SK-N-MC (cell line): ENCODE data around the gene NAA10.

Source experiments
- DNase-seq: peaks from one replicate; pipeline ENCODE4 v3.0.0-alpha.2; 2011; ENCODE audit warnings: low read depth, low spot score
- H3K27ac ChIP-seq: fragments of 200-600 bp; sonication (generic); 2 replicates; pipeline ENCODE4 v1.5.1; 2016; ENCODE audit warnings: mixed run types
- H3K36me3 ChIP-seq: fragments of 200-600 bp; sonication (generic); 2 replicates; pipeline ENCODE4 v1.6.1; 2017; ENCODE audit warnings: antibody characterized with exemption, low read length, mixed read lengths; ENCODE audit not compliant: insufficient read depth
- H3K4me3 ChIP-seq: fragments of 200-600 bp; sonication (generic); 2 replicates; pipeline ENCODE4 v1.5.1; 2016
- H3K9ac ChIP-seq: fragments of 200-600 bp; sonication (generic); 2 replicates; pipeline ENCODE4 v1.8.0; 2017; ENCODE audit warnings: mixed run types, mixed read lengths; ENCODE audit not compliant: insufficient read length
- H3K9me3 ChIP-seq: fragments of 200-600 bp; sonication (generic); 2 replicates; pipeline ENCODE4 v1.6.1; 2017; ENCODE audit warnings: low read depth, mild to moderate bottlenecking, antibody characterized with exemption, low read length, moderate library complexity, mixed read lengths
- EZH2 ChIP-seq: fragments of 200-600 bp; sonication (generic); IDR thresholded peaks from one replicate; pipeline ENCODE4 v1.6.1; 2017; ENCODE audit warnings: antibody characterized with exemption
- FOXP2 ChIP-seq: optimal IDR thresholded peaks from 2 replicates; pipeline ENCODE3; 2011; ENCODE audit warnings: mild to moderate bottlenecking, moderate library complexity; ENCODE audit not compliant: insufficient read depth; ENCODE audit errors: extremely low read length, control extremely low read depth
- POLR2AphosphoS5 ChIP-seq: IDR thresholded peaks from 2 replicates; pipeline ENCODE4 v1.6.1; 2012; ENCODE audit warnings: mild to moderate bottlenecking, low read depth, low read length, borderline replicate concordance

Gene NAA10

GRCh38 chrX:153972368-153973126, 37.7 kb upstream of the NAA10 start, which contains the start of gene TMEM187:
Gene TMEM187, plus strand, starts transcription at chrX:153972754. Its CDS starts 9,309 bp downstream, at chrX:153982063.
- peak within 1 kb of the TSS; percentile 93 for H3K4me3 ChIP-seq
- peak; percentile 75 for DNase-seq
- no peaks in the 10 kb centered on the region for H3K9me3 ChIP-seq
- H3K36me3 ChIP-seq, result peaks cover 10% of the 10 kb centered on the region; the same call in 1 of the 2 replicates
- no peak; the same call in 1 of the 2 replicates for TF ChIP-seq POLR2AphosphoS5
- TF ChIP-seq EZH2, result no peak
- TF ChIP-seq FOXP2, result no peak
- H3K27ac ChIP-seq, result peak within 1 kb of the TSS; percentile 100
- H3K9ac ChIP-seq, result peak within 1 kb of the TSS; percentile 100

GRCh38 chrX:153971450-153972367, 36.9 kb upstream of the NAA10 start, which contains the start of gene HCFC1:
Gene HCFC1, minus strand, starts transcription at chrX:153971818. Its CDS starts 978 bp downstream, at chrX:153970840.
- H3K27ac ChIP-seq, result peak within 1 kb of the TSS; percentile 100
- DNase-seq, result peak; percentile 39
- H3K9ac ChIP-seq, result peak within 1 kb of the TSS; percentile 100
- TF ChIP-seq FOXP2 (no peak), EZH2 (no peak), POLR2AphosphoS5 (no peak; the same call in none of the 2 replicates)
- peak within 1 kb of the TSS; percentile 93 for H3K4me3 ChIP-seq
- H3K9me3 ChIP-seq, result no peaks in the 10 kb centered on the region
- H3K36me3 ChIP-seq, result peaks cover 10% of the 10 kb centered on the region; the same call in 1 of the 2 replicates

- peak overlapping the region; percentile 100 for H3K27ac ChIP-seq
- no peak for TF ChIP-seq FOXP2
- no peak for TF ChIP-seq POLR2AphosphoS5
- TF ChIP-seq EZH2, result no peak
- no peak for DNase-seq
- peak overlapping the region; percentile 100 for H3K9ac ChIP-seq
- H3K4me3 ChIP-seq, result peak overlapping the region; percentile 93
- no peaks in the 10 kb centered on the region for H3K9me3 ChIP-seq
- peaks cover 10% of the 10 kb centered on the region; the same call in 1 of the 2 replicates for H3K36me3 ChIP-seq
Observed at GRCh38 chrX:153971124-153971449, 36.2 kb upstream of the NAA10 start.

GRCh38 chrX:153970357-153971123, 35.7 kb upstream of the NAA10 start:
- peak overlapping the region; percentile 100 for H3K9ac ChIP-seq
- TF ChIP-seq EZH2 (no peak), POLR2AphosphoS5 (peak; percentile 12; the same call in 1 of the 2 replicates), FOXP2 (no peak)
- no peaks in the 10 kb centered on the region for H3K9me3 ChIP-seq
- peaks cover 10% of the 10 kb centered on the region; the same call in 1 of the 2 replicates for H3K36me3 ChIP-seq
- H3K4me3 ChIP-seq, result peak overlapping the region; percentile 93
- no peak for DNase-seq
- peak overlapping the region; percentile 100 for H3K27ac ChIP-seq

GRCh38 chrX:153969904-153970356, 35.1 kb upstream of the NAA10 start:
- Histone ChIP-seq H3K4me3 (peak overlapping the region; percentile 93), H3K9ac (peak overlapping the region; percentile 70), H3K27ac (no peak overlapping the region), H3K9me3 (no peaks in the 10 kb centered on the region), H3K36me3 (peaks cover 10% of the 10 kb centered on the region; the same call in 1 of the 2 replicates)
- DNase-seq, result no peak
- TF ChIP-seq FOXP2, result no peak
- TF ChIP-seq EZH2, result no peak
- TF ChIP-seq POLR2AphosphoS5, result no peak

- H3K36me3 ChIP-seq, result peaks cover 10% of the 10 kb centered on the region; the same call in 1 of the 2 replicates
- H3K27ac ChIP-seq, result no peak overlapping the region
- no peak for DNase-seq
- peak overlapping the region; percentile 70 for H3K9ac ChIP-seq
- no peaks in the 10 kb centered on the region for H3K9me3 ChIP-seq
- TF ChIP-seq FOXP2 (no peak), EZH2 (no peak), POLR2AphosphoS5 (no peak)
- peak overlapping the region; percentile 93 for H3K4me3 ChIP-seq
Observed at GRCh38 chrX:153969125-153969903, 34.5 kb upstream of the NAA10 start.

- TF ChIP-seq EZH2, result no peak
- TF ChIP-seq FOXP2, result no peak
- TF ChIP-seq POLR2AphosphoS5, result no peak
- no peaks in the 10 kb centered on the region for H3K9me3 ChIP-seq
- no peak for DNase-seq
- no peak overlapping the region for H3K27ac ChIP-seq
- peak overlapping the region; percentile 70 for H3K9ac ChIP-seq
- H3K4me3 ChIP-seq, result peak overlapping the region; percentile 93
- H3K36me3 ChIP-seq, result peaks cover 15% of the 10 kb centered on the region; the same call in 1 of the 2 replicates
Observed at GRCh38 chrX:153968754-153969124, 33.9 kb upstream of the NAA10 start.
